Mucosa of rectum (tissue), 2 donors: Measurements from ENCODE around the gene DDX23.
"Not testable (repeated sequence)": the region's sequence is repeated elsewhere in the genome, so short reads cannot be mapped to it uniquely, and the experiment has no call there.

ENCODE experiments used
- H3K27ac ChIP-seq, 2 donors: one replicate each; pipeline ENCODE4 v1.7.0; 2013; ENCODE audit warnings: inconsistent platforms in 2 of 2, low read depth in 2 of 2, low read length in 2 of 2
- H3K27me3 ChIP-seq, 2 donors: one replicate each; pipeline ENCODE4 v1.7.0; 2013; ENCODE audit warnings: low read length in 2 of 2; ENCODE audit not compliant: control insufficient read depth in 2 of 2, insufficient read depth in 2 of 2
- H3K36me3 ChIP-seq, 2 donors: one replicate each; pipeline ENCODE4 v1.7.0; 2013; ENCODE audit warnings: low read length in 2 of 2; ENCODE audit not compliant: control insufficient read depth in 2 of 2, insufficient read depth in 2 of 2
- H3K4me1 ChIP-seq, 2 donors: one replicate each; pipeline ENCODE4 v1.7.0; 2013; ENCODE audit warnings: low read length in 2 of 2, mild to moderate bottlenecking in 1 of 2; ENCODE audit not compliant: control insufficient read depth in 2 of 2, insufficient read depth in 2 of 2
- H3K4me3 ChIP-seq, 2 donors: one replicate each; pipeline ENCODE4 v1.7.0; 2013; ENCODE audit warnings: low read length in 2 of 2
- H3K9ac ChIP-seq, 2 donors: one replicate each; pipeline ENCODE4 v1.7.0; 2013; ENCODE audit warnings: low read length in 2 of 2, low read depth in 1 of 2, mild to moderate bottlenecking in 1 of 2
- H3K9me3 ChIP-seq, 2 donors: one replicate each; pipeline ENCODE4 v1.7.0; 2013; ENCODE audit warnings: low read length in 2 of 2; ENCODE audit not compliant: control insufficient read depth in 2 of 2
- donor health status: healthy.
- donor health status: Normal muscosa, but diverticular disease.

Gene DDX23

DNA sequence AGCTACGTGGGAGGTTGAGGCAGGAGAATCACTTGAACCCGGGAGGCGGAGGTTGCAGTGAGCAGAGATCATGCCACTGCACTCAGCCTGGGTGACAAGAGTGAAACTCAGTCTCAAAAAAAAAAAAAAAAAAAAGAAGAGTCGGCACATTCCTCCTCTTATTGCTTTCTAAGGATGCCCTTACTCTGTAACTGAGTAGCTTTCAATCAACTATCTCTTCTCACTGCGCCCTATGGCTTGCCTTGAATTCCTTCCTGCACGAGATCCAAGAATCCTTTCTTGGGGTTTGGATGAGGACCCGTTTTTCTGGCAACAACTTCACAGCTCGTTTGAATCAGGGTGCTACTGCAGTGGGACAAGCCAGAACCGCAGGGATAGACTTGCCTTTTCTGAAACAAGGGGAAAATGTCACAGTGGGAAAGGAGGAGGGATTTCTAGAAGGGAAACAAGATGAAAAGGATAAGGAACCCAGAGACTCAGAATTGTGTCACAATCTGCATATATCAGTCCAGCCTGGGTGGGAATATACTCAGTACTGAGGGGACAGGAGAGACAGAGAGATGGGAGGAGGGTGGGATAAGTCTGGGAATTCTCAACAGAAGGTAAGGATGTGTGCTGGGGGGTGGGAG lies 29.8 kb upstream of the DDX23 start:
- H3K9ac ChIP-seq: no peak overlapping the region
- H3K27me3 ChIP-seq: peaks cover 0 to 3% of the 10 kb centered on the region in 2 donors
- H3K36me3 ChIP-seq: no peaks in the 10 kb centered on the region
- H3K27ac ChIP-seq: peak overlapping the region in 1 of 2 donors; percentile 9
- H3K4me1 ChIP-seq: peaks cover 0 to 2% of the 10 kb centered on the region in 2 donors
- H3K9me3 ChIP-seq: no peaks in the 10 kb centered on the region
- H3K4me3 ChIP-seq: no peak overlapping the region

- no peak overlapping the region for H3K9ac ChIP-seq
- H3K36me3 ChIP-seq: no peaks in the 10 kb centered on the region
- H3K4me1 ChIP-seq: peaks cover 0 to 2% of the 10 kb centered on the region in 2 donors
- no peak overlapping the region for H3K27ac ChIP-seq
- H3K9me3 ChIP-seq: no peaks in the 10 kb centered on the region
- peaks cover 0 to 3% of the 10 kb centered on the region in 2 donors for H3K27me3 ChIP-seq
- H3K4me3 ChIP-seq: no peak overlapping the region
These were observed 28.7 kb upstream of the DDX23 start for GRCh38 chr12:48880647-48881046.

- H3K9me3 ChIP-seq: no peaks in the 10 kb centered on the region
- no peak overlapping the region for H3K9ac ChIP-seq
- H3K27me3 ChIP-seq: peaks cover 0 to 3% of the 10 kb centered on the region in 2 donors
- H3K36me3 ChIP-seq: no peaks in the 10 kb centered on the region
- no peak overlapping the region for H3K4me3 ChIP-seq
- no peak overlapping the region for H3K27ac ChIP-seq
- peaks cover 0 to 2% of the 10 kb centered on the region in 2 donors for H3K4me1 ChIP-seq
These were observed 26.6 kb upstream of the DDX23 start for GRCh38 chr12:48878548-48878947.

GRCh38 chr12:48875944-48876515 lies 24.1 kb upstream of the DDX23 start:
- peaks cover 0 to 3% of the 10 kb centered on the region in 2 donors for H3K27me3 ChIP-seq
- H3K9me3 ChIP-seq: no peaks in the 10 kb centered on the region
- no peak overlapping the region for H3K27ac ChIP-seq
- no peaks in the 10 kb centered on the region for H3K36me3 ChIP-seq
- H3K4me3 ChIP-seq: no peak overlapping the region
- H3K9ac ChIP-seq: no peak overlapping the region
- H3K4me1 ChIP-seq: no peaks in the 10 kb centered on the region

- H3K9me3 ChIP-seq, H3K27me3 ChIP-seq, H3K27ac ChIP-seq, H3K9ac ChIP-seq, H3K4me3 ChIP-seq, H3K36me3 ChIP-seq, H3K4me1 ChIP-seq: not testable (repeated sequence)
These were observed 21.6 kb upstream of the DDX23 start for GRCh38 chr12:48873534-48873933.

DNA sequence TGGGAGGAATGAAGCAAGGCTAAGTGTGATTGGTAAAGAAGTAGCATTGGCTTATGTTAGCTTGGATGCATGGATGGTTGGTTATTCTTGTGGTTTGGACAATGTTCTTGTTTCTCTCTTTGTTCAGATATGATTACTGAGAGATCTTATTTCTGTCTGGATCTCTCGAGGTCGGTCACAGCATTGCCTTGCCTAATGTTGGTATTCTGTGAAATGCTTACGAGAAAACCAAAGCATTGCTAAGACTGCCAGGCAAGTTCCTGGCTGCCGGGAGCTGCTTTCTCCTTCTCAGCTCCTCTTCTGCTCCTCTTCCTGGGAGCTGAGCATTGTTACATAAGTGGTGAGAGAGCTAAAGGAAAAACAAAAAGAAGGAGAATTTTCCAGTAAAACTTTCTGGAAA lies 21.1 kb upstream of the DDX23 start:
- no peaks in the 10 kb centered on the region for H3K36me3 ChIP-seq
- no peaks in the 10 kb centered on the region for H3K9me3 ChIP-seq
- H3K4me3 ChIP-seq: no peak overlapping the region
- H3K27ac ChIP-seq: no peak overlapping the region
- no peaks in the 10 kb centered on the region for H3K27me3 ChIP-seq
- no peaks in the 10 kb centered on the region for H3K4me1 ChIP-seq
- H3K9ac ChIP-seq: no peak overlapping the region

GRCh38 chr12:48869191-48869590 lies 17.2 kb upstream of the DDX23 start:
- Histone ChIP-seq H3K36me3 (no peaks in the 10 kb centered on the region), H3K9me3 (no peaks in the 10 kb centered on the region), H3K4me3 (no peak overlapping the region), H3K9ac (no peak overlapping the region), H3K27ac (no peak overlapping the region), H3K4me1 (peaks cover 12 to 14% of the 10 kb centered on the region in 2 donors), H3K27me3 (no peaks in the 10 kb centered on the region)

- no peaks in the 10 kb centered on the region for H3K9me3 ChIP-seq
- H3K4me3 ChIP-seq: no peak overlapping the region
- H3K27ac ChIP-seq: no peak overlapping the region
- peaks cover 12 to 14% of the 10 kb centered on the region in 2 donors for H3K4me1 ChIP-seq
- peaks cover 0 to 2% of the 10 kb centered on the region in 2 donors for H3K27me3 ChIP-seq
- H3K36me3 ChIP-seq: no peaks in the 10 kb centered on the region
- H3K9ac ChIP-seq: no peak overlapping the region
These were observed 16.5 kb upstream of the DDX23 start for GRCh38 chr12:48868451-48868850.

- Histone ChIP-seq H3K9ac (peak overlapping the region; percentile 17 to 35), H3K4me1 (peaks cover 12 to 14% of the 10 kb centered on the region in 2 donors), H3K4me3 (peak overlapping the region; percentile 73 to 82), H3K27me3 (peaks cover 0 to 4% of the 10 kb centered on the region in 2 donors), H3K9me3 (no peaks in the 10 kb centered on the region), H3K27ac (peak overlapping the region in 1 of 2 donors; percentile 62), H3K36me3 (peaks cover 0 to 3% of the 10 kb centered on the region in 2 donors)
These were observed 14.2 kb upstream of the DDX23 start for GRCh38 chr12:48866052-48866711.

DNA sequence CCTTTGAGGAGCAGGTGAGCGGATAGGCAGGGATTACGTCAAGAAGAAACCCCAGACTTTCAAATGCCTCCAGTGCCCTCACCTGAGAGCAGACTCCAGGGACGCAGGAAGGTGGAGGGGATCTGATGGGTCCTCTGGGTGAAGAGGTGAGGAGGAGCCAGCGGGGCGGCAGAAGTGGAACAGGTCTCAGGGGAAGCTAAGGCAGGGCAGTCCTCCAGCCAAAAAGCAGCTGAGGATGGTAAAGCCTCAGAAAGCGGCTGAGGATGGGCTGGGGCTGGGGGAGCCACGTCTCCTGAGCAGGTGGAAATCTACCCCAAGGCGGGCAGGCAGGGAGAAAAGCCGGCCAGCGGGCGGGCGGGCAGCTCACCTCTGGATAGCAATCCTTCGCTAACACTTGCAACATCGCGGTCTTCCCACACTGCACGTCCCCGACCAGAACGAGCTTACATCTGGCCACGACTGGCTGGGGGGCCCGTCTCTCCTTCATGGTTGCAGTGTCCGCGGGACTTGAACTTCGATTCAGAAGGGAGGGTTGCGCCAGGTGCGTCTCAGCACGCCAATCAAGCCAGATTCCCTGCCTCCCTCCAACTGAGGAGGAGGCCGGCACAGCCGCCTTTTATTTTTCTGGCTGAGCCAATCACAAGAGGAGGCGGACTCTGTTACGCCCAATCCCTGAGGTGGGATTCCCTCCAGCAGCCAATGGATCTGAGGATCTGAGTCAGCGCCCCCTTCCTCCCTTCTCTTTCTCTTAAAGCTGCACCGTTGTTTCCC lies 13.5 kb upstream of the DDX23 start, which contains the start of gene RND1:
RND1 (minus strand) TSS at position 590 of the 771 bp plus-strand sequence; CDS start at position 487, 103 bp downstream.
- Histone ChIP-seq H3K27me3 (peaks cover 0 to 4% of the 10 kb centered on the region in 2 donors), H3K9ac (peak within 1 kb of the TSS; percentile 56 to 67), H3K36me3 (peaks cover 0 to 3% of the 10 kb centered on the region in 2 donors), H3K4me1 (peaks cover 12 to 14% of the 10 kb centered on the region in 2 donors), H3K4me3 (peak within 1 kb of the TSS; percentile 73 to 82), H3K9me3 (no peaks in the 10 kb centered on the region), H3K27ac (peak within 1 kb of the TSS; percentile 48 to 62)
